SK-N-SH treated with all-trans-retinoic acid at 6 μM for 48 hours (cell line): ENCODE results near the gene NKX2-3.

ENCODE experiments used
- ATAC-seq: fragments of 200-7000 bp; cut with Tn5 transposase; 3 replicates; pipeline ENCODE4 v1.9.1; 2020; ENCODE audit warnings: mild to moderate bottlenecking, moderate library complexity
- BACH2 ChIP-seq: fragments of 250-450 bp; sonication (Bioruptor Pico); IDR thresholded peaks from 2 replicates; pipeline ENCODE4 v1.9.0; 2021; ENCODE audit warnings: mild to moderate bottlenecking, borderline replicate concordance
- CSDC2 ChIP-seq: fragments of 250-450 bp; sonication (Bioruptor Pico); IDR thresholded peaks from 2 replicates; pipeline ENCODE4 v1.5.0; 2020; ENCODE audit warnings: mild to moderate bottlenecking, moderate library complexity
- ESRRG ChIP-seq: fragments of 250-450 bp; sonication (Bioruptor Pico); IDR thresholded peaks from 2 replicates; pipeline ENCODE4 v1.6.1; 2021; ENCODE audit warnings: mild to moderate bottlenecking
- ISL1 ChIP-seq: fragments of 250-450 bp; sonication (Bioruptor Pico); IDR thresholded peaks from 2 replicates; pipeline ENCODE4 v2.1.2; 2022; ENCODE audit warnings: mild to moderate bottlenecking, moderate library complexity
- PPARA ChIP-seq: fragments of 250-450 bp; sonication (Bioruptor Pico); IDR thresholded peaks from 2 replicates; pipeline ENCODE4 v1.5.0; 2020; ENCODE audit warnings: mild to moderate bottlenecking, borderline replicate concordance
- SNAI2 ChIP-seq: fragments of 250-450 bp; sonication (Bioruptor Pico); IDR thresholded peaks from 2 replicates; pipeline ENCODE4 v1.5.0; 2020; ENCODE audit warnings: mild to moderate bottlenecking, moderate library complexity
- TCF4 ChIP-seq: fragments of 250-450 bp; sonication (Bioruptor Pico); IDR thresholded peaks from 2 replicates; pipeline ENCODE4 v1.8.0; 2021; ENCODE audit warnings: mild to moderate bottlenecking, moderate library complexity, borderline replicate concordance
- TOX ChIP-seq: fragments of 250-450 bp; sonication (Bioruptor Pico); IDR thresholded peaks from 2 replicates; pipeline ENCODE4 v1.8.0; 2021; ENCODE audit warnings: mild to moderate bottlenecking, moderate library complexity, borderline replicate concordance
- ZFP3 ChIP-seq: fragments of 250-450 bp; sonication (Bioruptor Pico); IDR thresholded peaks from 2 replicates; pipeline ENCODE4 v1.5.0; 2020; ENCODE audit warnings: mild to moderate bottlenecking, moderate library complexity
- ZNF565 ChIP-seq: fragments of 450-650 bp; formaldehyde crosslinking; conservative IDR thresholded peaks from 2 replicates; pipeline ENCODE4 v1.5.0; 2020; ENCODE audit warnings: low read depth, mild to moderate bottlenecking, moderate library complexity
- ZNF70 ChIP-seq: fragments of 450-650 bp; formaldehyde crosslinking; IDR thresholded peaks from 2 replicates; pipeline ENCODE4 v1.5.0; 2020; ENCODE audit warnings: mild to moderate bottlenecking, moderate library complexity
- ZNF8 ChIP-seq: fragments of 450-650 bp; formaldehyde crosslinking; IDR thresholded peaks from 2 replicates; pipeline ENCODE4 v1.5.0; 2020; ENCODE audit warnings: mild to moderate bottlenecking, moderate library complexity
- TF ChIP-seq, protein P1 (sequence below): fragments of 250-450 bp; sonication (Bioruptor Pico); IDR thresholded peaks from 2 replicates; pipeline ENCODE4 v1.8.0; 2020; ENCODE audit warnings: mild to moderate bottlenecking, moderate library complexity, borderline replicate concordance
- TF ChIP-seq, protein P2 (sequence below): fragments of 250-450 bp; sonication (Bioruptor Pico); IDR thresholded peaks from 2 replicates; pipeline ENCODE4 v1.8.0; 2021; ENCODE audit warnings: low read depth, mild to moderate bottlenecking, moderate library complexity, borderline replicate concordance
- TF ChIP-seq, protein P3 (sequence below): fragments of 250-450 bp; sonication (Bioruptor Pico); IDR thresholded peaks from 2 replicates; pipeline ENCODE4 v1.5.1; 2021; ENCODE audit warnings: mild to moderate bottlenecking, moderate library complexity
- TF ChIP-seq, protein P4 (sequence below): fragments of 250-450 bp; sonication (Bioruptor Pico); IDR thresholded peaks from 2 replicates; pipeline ENCODE4 v1.5.0; 2020; ENCODE audit warnings: mild to moderate bottlenecking, moderate library complexity

Gene NKX2-3

DNA sequence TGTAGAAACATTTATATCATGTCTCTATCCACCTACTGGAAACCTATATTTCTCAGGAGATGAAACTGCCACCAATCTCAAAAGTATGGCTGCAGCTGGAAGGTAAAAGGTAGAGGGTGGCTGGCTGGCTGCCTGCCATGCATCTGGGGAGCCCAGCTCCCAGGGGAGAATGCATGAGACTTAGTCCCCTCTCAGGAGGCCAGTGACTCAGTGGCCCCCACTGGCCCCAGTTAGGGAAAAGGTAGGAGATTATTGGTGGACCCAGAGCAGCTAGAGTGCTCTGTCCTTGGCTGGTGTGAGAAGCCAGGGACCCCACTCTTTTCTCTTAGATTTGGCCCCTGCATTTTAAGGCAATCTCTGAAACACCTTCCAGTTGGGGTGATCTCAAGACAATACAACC, 6.8 kb upstream of the NKX2-3 start:
- TF ChIP-seq, protein P1, sequence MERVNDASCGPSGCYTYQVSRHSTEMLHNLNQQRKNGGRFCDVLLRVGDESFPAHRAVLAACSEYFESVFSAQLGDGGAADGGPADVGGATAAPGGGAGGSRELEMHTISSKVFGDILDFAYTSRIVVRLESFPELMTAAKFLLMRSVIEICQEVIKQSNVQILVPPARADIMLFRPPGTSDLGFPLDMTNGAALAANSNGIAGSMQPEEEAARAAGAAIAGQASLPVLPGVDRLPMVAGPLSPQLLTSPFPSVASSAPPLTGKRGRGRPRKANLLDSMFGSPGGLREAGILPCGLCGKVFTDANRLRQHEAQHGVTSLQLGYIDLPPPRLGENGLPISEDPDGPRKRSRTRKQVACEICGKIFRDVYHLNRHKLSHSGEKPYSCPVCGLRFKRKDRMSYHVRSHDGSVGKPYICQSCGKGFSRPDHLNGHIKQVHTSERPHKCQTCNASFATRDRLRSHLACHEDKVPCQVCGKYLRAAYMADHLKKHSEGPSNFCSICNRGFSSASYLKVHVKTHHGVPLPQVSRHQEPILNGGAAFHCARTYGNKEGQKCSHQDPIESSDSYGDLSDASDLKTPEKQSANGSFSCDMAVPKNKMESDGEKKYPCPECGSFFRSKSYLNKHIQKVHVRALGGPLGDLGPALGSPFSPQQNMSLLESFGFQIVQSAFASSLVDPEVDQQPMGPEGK: no peak
- ATAC-seq: no peak

DNA sequence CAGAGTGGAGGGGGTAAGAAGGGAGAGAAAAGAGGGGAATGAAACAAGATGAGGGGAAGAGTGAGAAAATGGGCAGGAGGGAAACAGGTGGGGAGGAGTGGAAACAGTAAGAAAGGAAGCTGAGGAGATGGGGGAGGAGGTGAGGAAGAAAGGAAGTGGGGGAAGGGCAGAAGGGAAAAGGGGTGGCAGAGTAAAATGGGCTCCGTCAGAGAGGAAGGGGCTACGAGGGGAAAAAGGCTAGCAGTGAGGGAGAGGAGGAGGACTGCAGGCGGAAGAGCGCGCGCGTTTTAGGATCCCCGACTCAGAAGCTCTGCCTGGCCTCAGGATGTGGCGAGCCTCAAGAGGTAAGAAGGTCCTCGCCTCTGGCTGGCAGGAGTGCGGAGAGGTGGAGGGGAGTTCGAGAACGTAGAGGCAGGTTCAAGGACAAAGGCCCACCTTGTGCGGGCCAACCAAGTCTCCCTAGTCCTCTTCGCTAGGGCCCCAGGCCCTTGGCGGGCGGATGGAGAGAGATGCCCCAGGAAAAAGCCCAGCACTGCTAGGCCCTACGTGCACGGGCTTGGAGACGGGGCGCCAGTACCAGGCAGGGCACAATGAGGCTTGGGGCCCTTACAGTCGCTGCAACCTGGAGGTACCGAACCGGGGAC, 5.8 kb upstream of the NKX2-3 start:
- TF ChIP-seq SNAI2 (CRISPR knock-in tag) (no peak), ZNF70 (CRISPR knock-in tag) (no peak), ZFP3 (no peak), ZNF565 (CRISPR knock-in tag) (no peak), TCF4 (no peak), ESRRG (CRISPR knock-in tag) (no peak), CSDC2 (no peak), BACH2 (CRISPR knock-in tag) (no peak), ISL1 (CRISPR knock-in tag) (no peak), PPARA (CRISPR knock-in tag) (no peak), TOX (CRISPR knock-in tag) (no peak)
- TF ChIP-seq, protein P1: no peak
- TF ChIP-seq, protein P2, sequence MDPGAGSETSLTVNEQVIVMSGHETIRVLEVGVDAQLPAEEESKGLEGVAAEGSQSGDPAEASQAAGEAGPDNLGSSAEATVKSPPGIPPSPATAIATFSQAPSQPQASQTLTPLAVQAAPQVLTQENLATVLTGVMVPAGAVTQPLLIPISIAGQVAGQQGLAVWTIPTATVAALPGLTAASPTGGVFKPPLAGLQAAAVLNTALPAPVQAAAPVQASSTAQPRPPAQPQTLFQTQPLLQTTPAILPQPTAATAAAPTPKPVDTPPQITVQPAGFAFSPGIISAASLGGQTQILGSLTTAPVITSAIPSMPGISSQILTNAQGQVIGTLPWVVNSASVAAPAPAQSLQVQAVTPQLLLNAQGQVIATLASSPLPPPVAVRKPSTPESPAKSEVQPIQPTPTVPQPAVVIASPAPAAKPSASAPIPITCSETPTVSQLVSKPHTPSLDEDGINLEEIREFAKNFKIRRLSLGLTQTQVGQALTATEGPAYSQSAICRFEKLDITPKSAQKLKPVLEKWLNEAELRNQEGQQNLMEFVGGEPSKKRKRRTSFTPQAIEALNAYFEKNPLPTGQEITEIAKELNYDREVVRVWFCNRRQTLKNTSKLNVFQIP: no peak
- TF ChIP-seq, protein P3, sequence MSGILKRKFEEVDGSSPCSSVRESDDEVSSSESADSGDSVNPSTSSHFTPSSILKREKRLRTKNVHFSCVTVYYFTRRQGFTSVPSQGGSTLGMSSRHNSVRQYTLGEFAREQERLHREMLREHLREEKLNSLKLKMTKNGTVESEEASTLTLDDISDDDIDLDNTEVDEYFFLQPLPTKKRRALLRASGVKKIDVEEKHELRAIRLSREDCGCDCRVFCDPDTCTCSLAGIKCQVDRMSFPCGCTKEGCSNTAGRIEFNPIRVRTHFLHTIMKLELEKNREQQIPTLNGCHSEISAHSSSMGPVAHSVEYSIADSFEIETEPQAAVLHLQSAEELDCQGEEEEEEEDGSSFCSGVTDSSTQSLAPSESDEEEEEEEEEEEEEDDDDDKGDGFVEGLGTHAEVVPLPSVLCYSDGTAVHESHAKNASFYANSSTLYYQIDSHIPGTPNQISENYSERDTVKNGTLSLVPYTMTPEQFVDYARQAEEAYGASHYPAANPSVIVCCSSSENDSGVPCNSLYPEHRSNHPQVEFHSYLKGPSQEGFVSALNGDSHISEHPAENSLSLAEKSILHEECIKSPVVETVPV: no peak
- TF ChIP-seq, protein P4, sequence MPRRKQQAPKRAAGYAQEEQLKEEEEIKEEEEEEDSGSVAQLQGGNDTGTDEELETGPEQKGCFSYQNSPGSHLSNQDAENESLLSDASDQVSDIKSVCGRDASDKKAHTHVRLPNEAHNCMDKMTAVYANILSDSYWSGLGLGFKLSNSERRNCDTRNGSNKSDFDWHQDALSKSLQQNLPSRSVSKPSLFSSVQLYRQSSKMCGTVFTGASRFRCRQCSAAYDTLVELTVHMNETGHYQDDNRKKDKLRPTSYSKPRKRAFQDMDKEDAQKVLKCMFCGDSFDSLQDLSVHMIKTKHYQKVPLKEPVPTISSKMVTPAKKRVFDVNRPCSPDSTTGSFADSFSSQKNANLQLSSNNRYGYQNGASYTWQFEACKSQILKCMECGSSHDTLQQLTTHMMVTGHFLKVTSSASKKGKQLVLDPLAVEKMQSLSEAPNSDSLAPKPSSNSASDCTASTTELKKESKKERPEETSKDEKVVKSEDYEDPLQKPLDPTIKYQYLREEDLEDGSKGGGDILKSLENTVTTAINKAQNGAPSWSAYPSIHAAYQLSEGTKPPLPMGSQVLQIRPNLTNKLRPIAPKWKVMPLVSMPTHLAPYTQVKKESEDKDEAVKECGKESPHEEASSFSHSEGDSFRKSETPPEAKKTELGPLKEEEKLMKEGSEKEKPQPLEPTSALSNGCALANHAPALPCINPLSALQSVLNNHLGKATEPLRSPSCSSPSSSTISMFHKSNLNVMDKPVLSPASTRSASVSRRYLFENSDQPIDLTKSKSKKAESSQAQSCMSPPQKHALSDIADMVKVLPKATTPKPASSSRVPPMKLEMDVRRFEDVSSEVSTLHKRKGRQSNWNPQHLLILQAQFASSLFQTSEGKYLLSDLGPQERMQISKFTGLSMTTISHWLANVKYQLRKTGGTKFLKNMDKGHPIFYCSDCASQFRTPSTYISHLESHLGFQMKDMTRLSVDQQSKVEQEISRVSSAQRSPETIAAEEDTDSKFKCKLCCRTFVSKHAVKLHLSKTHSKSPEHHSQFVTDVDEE (CRISPR knock-in tag): no peak
- peak; percentile 9; the same call in 1 of the 3 replicates for ATAC-seq

DNA sequence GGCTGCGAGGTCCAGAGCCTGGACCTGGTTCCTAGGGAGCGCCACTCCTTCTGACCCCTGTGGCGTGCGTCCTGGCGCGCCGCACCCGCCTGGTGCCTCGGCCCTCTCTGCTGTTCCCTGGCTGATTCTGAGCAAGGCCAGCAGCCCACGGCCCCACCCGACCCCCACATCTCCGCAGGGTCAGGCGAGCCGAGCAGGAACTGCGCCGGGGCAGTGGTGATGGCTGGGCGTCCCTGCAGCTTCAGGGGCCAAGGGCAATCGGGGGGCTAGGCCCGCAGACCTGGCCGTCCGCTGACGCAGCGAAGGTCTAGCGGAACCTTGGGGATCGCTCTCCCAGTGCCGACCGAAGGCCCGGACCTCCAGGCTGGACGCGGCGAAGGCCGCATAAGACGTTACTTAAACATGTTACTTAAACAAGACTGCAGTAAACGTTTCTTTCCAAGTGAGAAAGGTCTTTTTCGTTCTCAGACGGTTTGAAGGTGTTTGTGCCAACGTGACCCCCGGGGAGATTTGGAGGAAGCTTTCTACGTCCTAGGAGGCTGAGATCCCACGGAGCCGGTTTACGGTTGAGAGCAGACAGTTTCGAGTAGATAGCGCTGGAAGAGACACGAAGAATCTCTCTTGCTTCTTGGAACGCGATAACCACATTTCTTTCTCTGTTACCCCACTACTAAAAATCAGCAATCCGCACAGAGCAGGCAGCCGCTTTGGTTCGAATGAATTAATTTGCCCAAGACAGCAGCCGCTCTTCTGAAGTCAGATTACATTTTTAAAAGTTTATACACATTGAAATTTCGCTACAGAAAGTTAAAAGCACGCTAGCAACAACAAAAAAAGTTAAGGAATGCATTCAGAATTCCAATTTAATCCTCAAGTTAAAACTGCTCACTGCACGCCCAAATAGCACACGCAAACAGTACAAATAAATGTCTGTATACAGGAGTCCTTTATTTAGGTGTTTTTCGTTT, 4.9 kb upstream of the NKX2-3 start:
- ATAC-seq: no peak; the same call in 1 of the 3 replicates
- TF ChIP-seq, protein P2: no peak
- TF ChIP-seq ZNF8 (CRISPR knock-in tag): no peak
